ENCODE results near the gene KRT40.

The KRT40 gene

DNA sequence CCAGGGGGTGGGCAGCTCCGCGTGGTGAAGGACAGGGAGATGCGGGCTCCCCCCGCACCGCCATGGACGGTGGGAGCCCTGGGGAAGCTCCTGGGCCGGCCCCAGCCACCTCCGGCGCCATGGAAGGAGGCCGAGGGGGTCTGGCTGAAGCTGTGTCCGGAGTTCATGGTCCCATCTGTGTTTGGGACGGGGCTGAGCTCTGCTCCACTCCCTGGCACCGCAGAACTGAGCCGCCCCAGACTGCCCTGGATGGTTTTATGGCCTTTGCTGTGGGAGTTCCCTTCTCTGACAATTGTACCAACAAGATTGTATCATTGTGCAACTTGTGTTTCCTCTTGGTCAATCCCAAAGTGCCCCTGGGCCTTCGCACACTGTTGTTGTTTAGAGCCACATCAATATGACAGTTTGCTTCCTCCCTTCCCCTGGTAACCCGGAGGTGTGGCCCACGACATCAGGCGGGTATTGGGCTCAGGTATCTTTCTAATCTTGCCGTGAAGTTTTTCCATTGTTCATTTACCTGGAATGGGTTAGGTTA, 47.6 kb downstream of the KRT40 start:
- no peaks in the 10 kb centered on the region for H3K36me3 ChIP-seq (ENCODE audit: control insufficient read depth in 1 of 2, insufficient read depth in 2 of 2, low read depth in 1 of 2, low read length in 2 of 2)
- no peak overlapping the region for H3K27ac ChIP-seq (ENCODE audit: low read length, poor library complexity, severe bottlenecking)
- no peak overlapping the region for H2BK15ac ChIP-seq (ENCODE audit: low read depth, poor library complexity, severe bottlenecking)
- H3K4me3 ChIP-seq (ENCODE audit: insufficient read depth in 1 of 2, low read depth in 1 of 2, low read length in 2 of 2) = no peak overlapping the region
- WGBS = 88% methylated on average over 18 of the region's 19 CpGs
- H3K4ac ChIP-seq (ENCODE audit: low read depth in 1 of 2, low read length in 2 of 2) = no peak overlapping the region
- H2AFZ ChIP-seq (ENCODE audit: low read depth, low read length) = no peak overlapping the region
- no peak overlapping the region for H3K4me2 ChIP-seq (ENCODE audit: low read length, poor library complexity, severe bottlenecking)
- H2BK5ac ChIP-seq (ENCODE audit: low read depth, low read length, poor library complexity, severe bottlenecking) = no peak overlapping the region
- no peak overlapping the region for H2BK12ac ChIP-seq (ENCODE audit: low read length in 2 of 2)
- no peak overlapping the region for H3K23ac ChIP-seq (ENCODE audit: low read length in 2 of 2)
- H4K8ac ChIP-seq (ENCODE audit: low read length) = no peak overlapping the region
- no peak overlapping the region for H3K9ac ChIP-seq (ENCODE audit: low read length)
- no peak overlapping the region for H3K14ac ChIP-seq (ENCODE audit: low read length in 2 of 2)
- H3K79me1 ChIP-seq (replicated peaks; ENCODE audit: low read length, poor library complexity, severe bottlenecking) = no peaks in the 10 kb centered on the region
- no peak overlapping the region for H4K91ac ChIP-seq (ENCODE audit: low read length)
- peaks cover 3% of the 10 kb centered on the region for H3K4me1 ChIP-seq (ENCODE audit: control insufficient read depth, insufficient read depth, low read depth, low read length)
- no peaks in the 10 kb centered on the region for H3K9me3 ChIP-seq (ENCODE audit: control insufficient read depth, low read length)
- H3K27me3 ChIP-seq (ENCODE audit: control insufficient read depth in 1 of 2, insufficient read depth in 1 of 2, low read length in 2 of 2) = no peaks in the 10 kb centered on the region
- no peak overlapping the region for H2BK120ac ChIP-seq (ENCODE audit: low read depth, low read length)
- H2AK5ac ChIP-seq (ENCODE audit: low read length, severe bottlenecking) = peak overlapping the region; percentile 67
- no peak overlapping the region for H3K18ac ChIP-seq (ENCODE audit: low read depth in 1 of 2, low read length in 2 of 2)
- DNase-seq = no peak

DNA sequence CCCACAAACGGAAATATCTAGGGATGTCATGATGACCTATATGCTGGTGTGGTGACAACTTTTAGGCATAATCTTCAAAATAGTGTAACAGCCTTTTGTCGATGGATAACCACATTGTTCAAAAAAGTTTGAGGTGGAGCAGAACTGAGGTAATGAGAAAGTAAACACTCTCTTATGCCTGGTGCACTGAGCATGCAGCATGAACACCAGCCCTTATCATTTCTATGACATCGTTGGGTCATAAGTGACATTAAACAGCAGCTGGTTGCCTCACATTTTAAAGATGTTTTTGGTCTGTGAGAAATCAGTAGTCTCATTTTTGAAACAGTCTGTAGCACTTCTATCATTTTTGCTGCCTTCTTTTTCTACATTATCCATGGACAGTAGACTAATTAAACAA, 48.5 kb downstream of the KRT40 start:
- Histone ChIP-seq H3K4me2 (ENCODE audit: low read length, poor library complexity, severe bottlenecking) (no peak overlapping the region), H2BK12ac (ENCODE audit: low read length in 2 of 2) (no peak overlapping the region), H4K8ac (ENCODE audit: low read length) (no peak overlapping the region), H3K4me3 (ENCODE audit: insufficient read depth in 1 of 2, low read depth in 1 of 2, low read length in 2 of 2) (no peak overlapping the region), H3K4me1 (ENCODE audit: control insufficient read depth, insufficient read depth, low read depth, low read length) (peaks cover 3% of the 10 kb centered on the region), H3K4ac (ENCODE audit: low read depth in 1 of 2, low read length in 2 of 2) (no peak overlapping the region), H3K9me3 (ENCODE audit: control insufficient read depth, low read length) (no peaks in the 10 kb centered on the region), H3K23ac (ENCODE audit: low read length in 2 of 2) (no peak overlapping the region), H2BK120ac (ENCODE audit: low read depth, low read length) (no peak overlapping the region), H3K18ac (ENCODE audit: low read depth in 1 of 2, low read length in 2 of 2) (no peak overlapping the region), H4K91ac (ENCODE audit: low read length) (no peak overlapping the region), H3K9ac (ENCODE audit: low read length) (no peak overlapping the region), H3K27ac (ENCODE audit: low read length, poor library complexity, severe bottlenecking) (no peak overlapping the region), H2BK15ac (ENCODE audit: low read depth, poor library complexity, severe bottlenecking) (no peak overlapping the region), H2AK5ac (ENCODE audit: low read length, severe bottlenecking) (no peak overlapping the region), H3K14ac (ENCODE audit: low read length in 2 of 2) (no peak overlapping the region), H2AFZ (ENCODE audit: low read depth, low read length) (no peak overlapping the region), H2BK5ac (ENCODE audit: low read depth, low read length, poor library complexity, severe bottlenecking) (no peak overlapping the region), H3K27me3 (ENCODE audit: control insufficient read depth in 1 of 2, insufficient read depth in 1 of 2, low read length in 2 of 2) (no peaks in the 10 kb centered on the region), H3K79me1 (replicated peaks; ENCODE audit: low read length, poor library complexity, severe bottlenecking) (no peaks in the 10 kb centered on the region), H3K36me3 (ENCODE audit: control insufficient read depth in 1 of 2, insufficient read depth in 2 of 2, low read depth in 1 of 2, low read length in 2 of 2) (no peaks in the 10 kb centered on the region)
- 94% methylated on average over 3 of the region's 3 CpGs for WGBS
- peak; percentile 31 for DNase-seq

DNA sequence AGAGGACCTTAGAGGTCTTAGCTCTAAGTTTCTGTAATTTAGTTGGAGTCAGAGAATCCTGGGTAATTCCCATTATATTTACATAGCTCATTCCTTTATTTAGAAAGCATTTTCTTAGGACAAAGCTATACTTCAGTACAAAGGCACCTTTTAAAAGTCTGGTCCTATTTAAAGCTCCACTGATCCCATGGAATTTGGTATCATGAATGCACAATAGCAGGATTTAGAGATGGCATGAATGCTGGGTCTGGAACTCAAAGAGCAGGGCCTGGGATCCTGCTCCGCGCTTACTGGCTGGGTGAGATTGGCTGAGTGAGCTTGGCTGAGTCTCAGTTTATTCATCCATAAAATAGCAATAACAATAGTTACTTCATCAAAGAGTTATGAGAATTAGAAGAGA, 51.5 kb downstream of the KRT40 start:
- Histone ChIP-seq H3K23ac (ENCODE audit: low read length in 2 of 2) (no peak overlapping the region), H2BK120ac (ENCODE audit: low read depth, low read length) (no peak overlapping the region), H2BK5ac (ENCODE audit: low read depth, low read length, poor library complexity, severe bottlenecking) (no peak overlapping the region), H3K27me3 (ENCODE audit: control insufficient read depth in 1 of 2, insufficient read depth in 1 of 2, low read length in 2 of 2) (no peaks in the 10 kb centered on the region), H3K14ac (ENCODE audit: low read length in 2 of 2) (no peak overlapping the region), H3K4ac (ENCODE audit: low read depth in 1 of 2, low read length in 2 of 2) (no peak overlapping the region), H2AFZ (ENCODE audit: low read depth, low read length) (no peak overlapping the region), H3K27ac (ENCODE audit: low read length, poor library complexity, severe bottlenecking) (peak overlapping the region; percentile 89), H2AK5ac (ENCODE audit: low read length, severe bottlenecking) (no peak overlapping the region), H3K4me1 (ENCODE audit: control insufficient read depth, insufficient read depth, low read depth, low read length) (peaks cover 3% of the 10 kb centered on the region), H3K9ac (ENCODE audit: low read length) (no peak overlapping the region), H4K91ac (ENCODE audit: low read length) (no peak overlapping the region), H3K36me3 (ENCODE audit: control insufficient read depth in 1 of 2, insufficient read depth in 2 of 2, low read depth in 1 of 2, low read length in 2 of 2) (no peaks in the 10 kb centered on the region), H2BK15ac (ENCODE audit: low read depth, poor library complexity, severe bottlenecking) (no peak overlapping the region), H3K4me2 (ENCODE audit: low read length, poor library complexity, severe bottlenecking) (no peak overlapping the region), H3K79me1 (replicated peaks; ENCODE audit: low read length, poor library complexity, severe bottlenecking) (no peaks in the 10 kb centered on the region), H4K8ac (ENCODE audit: low read length) (no peak overlapping the region), H3K18ac (ENCODE audit: low read depth in 1 of 2, low read length in 2 of 2) (no peak overlapping the region), H2BK12ac (ENCODE audit: low read length in 2 of 2) (no peak overlapping the region), H3K9me3 (ENCODE audit: control insufficient read depth, low read length) (no peaks in the 10 kb centered on the region), H3K4me3 (ENCODE audit: insufficient read depth in 1 of 2, low read depth in 1 of 2, low read length in 2 of 2) (no peak overlapping the region)
- no peak for DNase-seq
- no CpG with 5 or more reads among the region's 2 CpGs for WGBS

DNA sequence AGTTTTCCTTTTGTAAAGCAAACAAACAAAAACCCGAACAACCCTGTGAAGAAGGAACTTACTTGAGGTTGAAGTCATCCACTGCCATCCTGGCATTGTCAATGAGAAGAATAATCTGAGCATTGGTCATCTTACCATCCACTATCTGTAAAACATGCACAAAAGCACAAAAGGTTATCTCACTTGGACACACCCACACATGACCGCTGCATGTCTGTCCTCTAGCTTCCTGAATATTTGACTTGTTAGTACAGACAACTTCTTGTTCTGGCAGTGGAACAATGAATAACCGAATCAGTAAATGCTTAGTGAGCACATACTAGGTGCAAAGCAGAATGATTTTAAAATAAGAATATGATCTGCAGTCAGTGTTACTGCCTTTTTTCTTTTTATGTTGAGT, 52.8 kb downstream of the KRT40 start:
- WGBS = 77% methylated on average over 3 of the region's 3 CpGs

More for the DNA sequence above, 52.8 kb downstream of the KRT40 start:
- no peak overlapping the region for H3K18ac ChIP-seq (ENCODE audit: low read depth in 1 of 2, low read length in 2 of 2)
- no peaks in the 10 kb centered on the region for H3K9me3 ChIP-seq (ENCODE audit: control insufficient read depth, low read length)
- H3K4ac ChIP-seq (ENCODE audit: low read depth in 1 of 2, low read length in 2 of 2) = no peak overlapping the region
- no peak overlapping the region for H3K4me3 ChIP-seq (ENCODE audit: insufficient read depth in 1 of 2, low read depth in 1 of 2, low read length in 2 of 2)
- no peak overlapping the region for H2BK5ac ChIP-seq (ENCODE audit: low read depth, low read length, poor library complexity, severe bottlenecking)
- H2BK12ac ChIP-seq (ENCODE audit: low read length in 2 of 2) = no peak overlapping the region
- H3K27ac ChIP-seq (ENCODE audit: low read length, poor library complexity, severe bottlenecking) = no peak overlapping the region
- H2BK15ac ChIP-seq (ENCODE audit: low read depth, poor library complexity, severe bottlenecking) = no peak overlapping the region
- H3K4me1 ChIP-seq (ENCODE audit: control insufficient read depth, insufficient read depth, low read depth, low read length) = no peaks in the 10 kb centered on the region
- no peak overlapping the region for H3K23ac ChIP-seq (ENCODE audit: low read length in 2 of 2)
- no peak overlapping the region for H3K4me2 ChIP-seq (ENCODE audit: low read length, poor library complexity, severe bottlenecking)
- H4K91ac ChIP-seq (ENCODE audit: low read length) = no peak overlapping the region
- no peaks in the 10 kb centered on the region for H3K79me1 ChIP-seq (replicated peaks; ENCODE audit: low read length, poor library complexity, severe bottlenecking)
- DNase-seq = no peak
- H4K8ac ChIP-seq (ENCODE audit: low read length) = no peak overlapping the region
- no peak overlapping the region for H2BK120ac ChIP-seq (ENCODE audit: low read depth, low read length)
- no peak overlapping the region for H3K14ac ChIP-seq (ENCODE audit: low read length in 2 of 2)
- H3K9ac ChIP-seq (ENCODE audit: low read length) = no peak overlapping the region
- H3K27me3 ChIP-seq (ENCODE audit: control insufficient read depth in 1 of 2, insufficient read depth in 1 of 2, low read length in 2 of 2) = no peaks in the 10 kb centered on the region
- H3K36me3 ChIP-seq (ENCODE audit: control insufficient read depth in 1 of 2, insufficient read depth in 2 of 2, low read depth in 1 of 2, low read length in 2 of 2) = no peaks in the 10 kb centered on the region
- peak overlapping the region; percentile 67 for H2AK5ac ChIP-seq (ENCODE audit: low read length, severe bottlenecking)
- no peak overlapping the region for H2AFZ ChIP-seq (ENCODE audit: low read depth, low read length)
